SH-SY5Y (cell line): ENCODE measurements around the gene DUSP14.

Source experiments
- GATA2 ChIP-seq: IDR thresholded peaks from 2 replicates; pipeline ENCODE4 v1.6.1; 2011; ENCODE audit warnings: mild to moderate bottlenecking, low read depth, low read length
- GATA3 ChIP-seq: IDR thresholded peaks from 2 replicates; pipeline ENCODE4 v1.6.1; 2011; ENCODE audit warnings: low read depth, mild to moderate bottlenecking, low read length, moderate library complexity

DUSP14 gene

GRCh38 chr17:37521821-37522220 is 32.1 kb downstream of the DUSP14 start:
- TF ChIP-seq GATA2 (no peak), GATA3 (no peak)

GRCh38 chr17:37523715-37524219 is 34.1 kb downstream of the DUSP14 start:
- TF ChIP-seq GATA3 (no peak), GATA2 (no peak)

GRCh38 chr17:37527249-37527851 is 37.7 kb downstream of the DUSP14 start:
- TF ChIP-seq GATA3 (no peak), GATA2 (no peak)

GRCh38 chr17:37530420-37530819 is 40.7 kb downstream of the DUSP14 start:
- TF ChIP-seq GATA3 = no peak
- TF ChIP-seq GATA2 = no peak

GRCh38 chr17:37532756-37533155 is 43.1 kb downstream of the DUSP14 start:
- TF ChIP-seq GATA3 (no peak), GATA2 (no peak)

GRCh38 chr17:37535906-37536305 is 46.2 kb downstream of the DUSP14 start:
- TF ChIP-seq GATA2 (no peak), GATA3 (no peak)

GRCh38 chr17:37538981-37539659 is 49.4 kb downstream of the DUSP14 start:
- no peak for TF ChIP-seq GATA3
- no peak for TF ChIP-seq GATA2

GRCh38 chr17:37541880-37542660 is 52.4 kb downstream of the DUSP14 start:
- TF ChIP-seq GATA3 = no peak

- TF ChIP-seq GATA3 = no peak
- TF ChIP-seq GATA2 = no peak
Observed at GRCh38 chr17:37543637-37544052, 54.0 kb downstream of the DUSP14 start.

- no peak for TF ChIP-seq GATA2
- no peak for TF ChIP-seq GATA3
Observed at GRCh38 chr17:37545486-37545885, 55.8 kb downstream of the DUSP14 start.

- TF ChIP-seq GATA3 = no peak
- no peak for TF ChIP-seq GATA2
Observed at GRCh38 chr17:37546302-37546701, 56.6 kb downstream of the DUSP14 start.

GRCh38 chr17:37547986-37548385 is 58.3 kb downstream of the DUSP14 start:
- TF ChIP-seq GATA2 (no peak), GATA3 (no peak)

GRCh38 chr17:37551788-37552187 is 62.1 kb downstream of the DUSP14 start:
- TF ChIP-seq GATA2 = no peak

- TF ChIP-seq GATA3 (no peak), GATA2 (no peak)
Observed at GRCh38 chr17:37553401-37553966, 63.8 kb downstream of the DUSP14 start.

- TF ChIP-seq GATA3 (no peak), GATA2 (no peak)
Observed at GRCh38 chr17:37555386-37555785, 65.7 kb downstream of the DUSP14 start.
